RPMI8226 (cell line): ENCODE results near the gene GIPR.
"Not testable (repeated sequence)": the region's sequence is repeated elsewhere in the genome, so short reads cannot be mapped to it uniquely, and the experiment has no call there.

Experiments
- DNase-seq: peaks from one replicate; pipeline ENCODE4 v3.0.0-alpha.2; 2015

GIPR gene, protein sequence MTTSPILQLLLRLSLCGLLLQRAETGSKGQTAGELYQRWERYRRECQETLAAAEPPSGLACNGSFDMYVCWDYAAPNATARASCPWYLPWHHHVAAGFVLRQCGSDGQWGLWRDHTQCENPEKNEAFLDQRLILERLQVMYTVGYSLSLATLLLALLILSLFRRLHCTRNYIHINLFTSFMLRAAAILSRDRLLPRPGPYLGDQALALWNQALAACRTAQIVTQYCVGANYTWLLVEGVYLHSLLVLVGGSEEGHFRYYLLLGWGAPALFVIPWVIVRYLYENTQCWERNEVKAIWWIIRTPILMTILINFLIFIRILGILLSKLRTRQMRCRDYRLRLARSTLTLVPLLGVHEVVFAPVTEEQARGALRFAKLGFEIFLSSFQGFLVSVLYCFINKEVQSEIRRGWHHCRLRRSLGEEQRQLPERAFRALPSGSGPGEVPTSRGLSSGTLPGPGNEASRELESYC

DNA sequence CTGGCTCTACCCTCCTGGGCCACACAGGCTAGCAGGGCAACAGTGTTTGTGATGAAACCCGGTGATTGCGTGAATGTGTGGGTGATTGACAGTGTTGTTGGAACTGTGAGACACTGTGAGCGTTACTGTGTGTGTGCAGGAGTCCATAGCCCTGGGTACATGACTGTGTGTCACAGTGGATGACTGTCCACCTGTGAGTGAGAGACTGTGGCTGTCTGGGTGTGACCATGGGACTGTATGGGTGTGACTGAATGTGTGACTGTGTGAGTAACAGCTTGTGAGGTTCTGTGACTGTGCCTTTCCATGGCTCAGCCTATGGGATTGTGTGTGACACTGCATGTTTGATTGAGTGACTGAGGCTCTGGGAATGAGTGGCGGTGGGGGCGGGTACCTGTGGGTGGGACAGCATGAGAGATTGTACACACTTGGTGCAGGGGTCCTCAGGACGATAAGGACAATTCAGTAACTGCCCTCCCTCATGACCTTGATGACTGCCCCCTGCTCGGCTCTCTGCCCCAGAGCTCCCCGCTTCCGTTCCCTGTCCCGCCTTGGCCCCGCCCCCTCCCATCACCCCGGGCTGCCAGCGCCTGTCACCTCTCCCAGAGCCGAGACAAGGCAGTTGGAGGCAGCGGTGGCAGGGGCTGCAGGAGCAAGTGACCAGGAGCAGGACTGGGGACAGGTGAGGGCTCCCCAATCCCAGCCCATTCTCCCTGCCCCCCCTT, at the start of gene GIPR:
Gene GIPR (plus strand): TSS at position 602 of the 722 bp plus-strand sequence. CDS start 1,300 bp downstream, outside the sequence.
- peak; percentile 65 for DNase-seq

DNA sequence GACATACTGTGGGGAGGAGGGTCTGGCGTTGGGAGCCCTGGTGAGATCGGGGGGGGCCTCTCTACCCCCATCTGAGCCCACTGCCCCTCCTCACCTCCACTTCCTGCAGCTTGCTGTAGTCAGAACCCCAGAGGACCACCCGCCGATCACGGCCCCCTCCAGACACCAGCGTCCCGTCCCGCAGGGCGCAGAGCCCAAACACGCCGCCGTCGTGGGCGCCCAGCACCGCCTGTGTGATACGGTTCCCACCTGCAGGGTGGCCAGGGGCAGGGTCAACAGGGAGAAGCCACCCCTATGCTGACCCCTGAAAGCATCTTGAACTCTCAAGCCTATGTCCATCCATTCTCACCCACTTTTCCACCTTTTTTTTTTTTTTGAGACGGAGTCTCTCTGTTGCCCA, 46.6 kb upstream of the GIPR start:
- no peak for DNase-seq

GRCh38 chr19:45621976-45622503, 46.0 kb upstream of the GIPR start:
- DNase-seq = no peak

DNA sequence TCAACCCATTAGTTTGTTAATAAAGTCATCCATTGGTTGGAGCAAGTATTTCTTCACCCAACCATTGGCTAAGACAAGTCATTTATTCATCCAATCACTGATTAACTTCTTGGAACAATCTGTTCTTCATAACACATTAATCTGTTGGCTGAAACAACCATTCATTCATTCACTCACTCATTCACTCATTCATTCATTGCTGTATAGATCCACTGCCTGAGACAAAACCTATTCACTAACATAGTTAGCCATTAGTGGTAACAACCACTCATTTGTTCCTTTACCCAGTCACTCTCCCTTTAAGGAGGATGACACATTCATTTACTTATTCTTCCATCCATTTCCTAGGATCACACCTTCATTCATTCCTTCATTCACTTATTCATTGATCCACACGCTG, 44.0 kb upstream of the GIPR start:
- no peak for DNase-seq

- DNase-seq = not testable (repeated sequence)
Observed at GRCh38 chr19:45628219-45628618, 39.8 kb upstream of the GIPR start.

- no peak for DNase-seq
Observed at GRCh38 chr19:45629704-45630103, 38.3 kb upstream of the GIPR start.

GRCh38 chr19:45630463-45630862, 37.6 kb upstream of the GIPR start:
- DNase-seq = peak; percentile 40

DNA sequence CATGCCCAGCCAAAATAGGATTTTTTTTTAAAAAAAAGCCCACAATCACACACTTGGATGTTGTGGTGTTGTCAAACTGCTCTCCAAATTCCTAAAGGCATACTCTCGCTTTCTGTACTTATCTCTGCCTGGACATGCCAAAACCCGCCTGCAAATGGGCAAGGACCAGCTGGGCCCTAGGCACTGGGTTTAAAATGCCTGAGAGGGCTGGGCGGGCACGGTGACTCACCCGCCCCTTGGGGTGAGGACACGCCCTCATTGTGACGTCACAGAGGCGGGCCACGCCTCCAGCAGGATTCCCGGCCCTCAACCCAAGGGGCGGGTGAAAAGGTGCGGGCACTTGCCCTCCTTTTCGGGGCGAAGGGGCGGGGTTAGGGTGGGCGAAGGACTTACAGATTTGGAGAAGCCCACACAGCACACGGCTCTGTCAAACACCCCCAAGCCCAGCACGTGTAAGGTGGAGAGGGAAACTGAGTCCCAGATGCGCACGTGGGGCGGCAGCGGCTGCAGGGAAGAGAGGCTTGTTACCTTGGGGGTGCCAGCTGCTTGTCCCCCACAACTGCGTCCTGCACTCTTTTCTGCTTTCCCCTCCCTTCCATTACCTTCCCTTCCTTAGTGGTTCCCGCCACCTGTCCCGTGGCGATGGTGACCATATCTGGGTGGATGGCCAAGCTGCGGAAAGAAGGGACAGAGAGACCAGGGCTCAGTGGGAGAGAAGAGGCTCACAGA, 35.4 kb upstream of the GIPR start:
- DNase-seq = no peak

DNA sequence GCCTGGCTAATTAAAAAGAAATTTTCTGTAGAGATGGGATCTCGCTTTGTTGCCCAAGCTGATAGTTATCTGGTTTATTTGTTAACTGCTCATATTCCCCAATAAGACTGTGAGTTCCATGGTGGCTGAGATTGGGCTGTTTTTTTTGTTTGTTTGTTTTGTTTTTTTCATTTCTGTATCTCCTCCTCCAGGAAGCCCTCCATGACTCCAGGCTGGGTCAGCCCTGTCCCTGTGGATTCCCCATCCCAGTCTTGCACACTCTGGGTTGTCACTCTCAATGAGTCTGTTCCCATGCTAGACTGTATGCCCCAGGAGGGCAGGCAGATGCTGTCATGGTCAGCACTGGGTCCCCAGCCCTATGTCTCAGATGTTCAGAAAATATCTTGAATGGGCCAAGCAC, 31.7 kb upstream of the GIPR start:
- no peak for DNase-seq

- DNase-seq = no peak
Observed at GRCh38 chr19:45636902-45637301, 31.1 kb upstream of the GIPR start.

DNA sequence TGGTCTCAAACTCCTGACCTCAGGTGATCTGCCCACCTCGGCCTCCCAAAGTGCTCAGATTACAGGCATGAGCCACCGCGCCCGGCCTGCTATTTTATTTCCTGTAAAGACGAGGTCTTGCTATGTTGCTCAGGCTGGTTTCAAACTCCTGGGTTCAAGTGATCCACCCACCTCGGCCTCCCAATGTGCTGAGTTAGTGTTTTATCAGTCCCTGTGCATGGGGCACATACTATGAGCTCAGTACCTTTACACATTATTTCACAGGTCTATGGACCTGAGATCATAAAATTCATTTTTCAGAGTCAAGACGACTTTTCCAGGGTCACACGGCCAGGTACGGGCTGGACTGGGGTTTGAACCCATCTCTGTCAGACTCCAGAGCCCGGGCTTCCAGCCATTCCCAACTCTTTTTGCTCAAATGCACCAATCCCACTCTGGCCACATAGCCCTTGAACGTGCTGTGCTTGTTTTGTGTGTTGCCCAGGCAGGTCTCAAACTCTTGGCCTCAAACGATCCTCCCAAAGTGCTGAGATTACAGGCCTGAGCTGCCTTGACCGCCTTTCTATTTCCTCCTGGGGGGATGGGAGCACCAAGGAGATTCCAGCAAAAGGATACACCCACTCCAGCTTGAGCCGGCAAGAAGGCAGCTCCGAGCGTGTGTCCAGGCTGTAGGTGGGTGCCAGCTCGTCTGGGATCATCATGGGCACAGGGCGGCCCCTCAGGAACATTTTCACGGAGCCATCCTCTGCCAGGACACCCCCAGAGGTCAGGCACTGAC, 29.9 kb upstream of the GIPR start:
- no peak for DNase-seq

GRCh38 chr19:45638930-45639729, 28.9 kb upstream of the GIPR start, which contains the start of gene EML2:
TSS of gene EML2 (minus strand) at chr19:45639397. CDS start at chr19:45639376, 21 bp downstream.
- DNase-seq = peak; percentile 48

GRCh38 chr19:45640849-45641273, 27.2 kb upstream of the GIPR start:
- no peak for DNase-seq

GRCh38 chr19:45641274-45642105, 26.5 kb upstream of the GIPR start:
- DNase-seq = peak; percentile 97

DNA sequence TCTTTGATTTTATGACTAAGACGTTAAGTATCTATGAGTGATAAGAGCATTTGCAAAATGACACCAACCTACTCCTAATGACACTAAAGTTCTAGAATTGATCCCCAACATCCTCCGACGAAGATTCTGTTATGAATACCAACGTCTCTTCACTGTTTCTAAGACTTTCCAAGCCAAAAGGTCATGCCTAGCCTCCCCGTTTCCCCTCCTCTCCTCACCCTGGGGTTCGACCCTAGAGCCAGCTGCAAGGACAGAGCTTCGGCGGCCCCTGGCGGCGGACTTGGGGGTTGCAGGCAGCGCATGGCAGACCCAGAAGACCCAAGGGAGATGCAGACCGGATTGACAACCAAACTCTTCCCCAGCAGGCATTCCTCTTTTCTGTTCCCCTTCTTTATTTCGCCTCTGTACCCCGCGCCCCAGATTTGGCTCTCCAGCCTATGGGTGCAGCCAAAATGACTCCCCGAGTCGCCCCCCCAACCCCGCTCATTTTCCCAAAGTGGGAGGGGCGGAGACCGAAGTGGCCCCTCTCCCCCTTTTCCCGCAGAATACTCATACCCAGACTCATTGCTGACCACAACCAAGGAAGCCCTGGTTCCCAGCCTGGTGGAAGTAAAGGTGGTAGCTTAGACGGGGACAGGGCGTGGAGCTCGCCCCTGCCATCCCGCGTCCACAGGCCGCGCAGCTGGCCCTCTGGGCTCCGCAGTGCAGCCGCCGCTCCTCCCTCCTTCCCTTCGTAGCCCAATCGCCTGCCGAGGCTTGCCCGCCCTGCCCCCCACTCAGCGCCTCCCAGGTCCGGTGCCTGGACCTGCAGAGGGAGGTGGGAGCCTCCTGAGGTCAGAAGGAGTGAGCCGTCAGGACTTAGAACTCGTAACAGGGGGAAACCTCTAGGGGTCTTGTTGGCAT, 24.7 kb upstream of the GIPR start:
- DNase-seq = peak; percentile 85

- DNase-seq = no peak
Observed at GRCh38 chr19:45643927-45644771, 23.9 kb upstream of the GIPR start.

- peak; percentile 45 for DNase-seq
Observed at GRCh38 chr19:45645068-45645630, 22.9 kb upstream of the GIPR start.
